Astrocyte (in vitro differentiated cells and primary cell): Measurements from ENCODE around the gene CMTM7. TPM values are rescaled to one million over a fixed set of nuclear protein-coding genes. Genes with fewer than 3 reads are reported as not detected.
A peak's percentile ranks its signal among the peaks of the same experiment; 100 is the strongest.

ENCODE experiments used
- DNase-seq: peaks from one replicate; pipeline ENCODE4 v3.0.0-alpha.2; 2010; ENCODE audit warnings: low read depth
- FAIRE-seq: peaks from 2 replicates; lab custom pipeline; 2011; peaks lifted over from hg19 to GRCh38; lab: Jason Lieb, UNC
- H2AFZ ChIP-seq: 2 replicates; pipeline ENCODE4 v1.6.0; 2012; ENCODE audit warnings: low read depth, low read length, inconsistent platforms
- H3K27ac ChIP-seq: 2 replicates; pipeline ENCODE4 v1.5.1; 2011; ENCODE audit warnings: low read depth, low read length, inconsistent platforms
- H3K27me3 ChIP-seq: 2 replicates; pipeline ENCODE4 v1.6.0; 2011; ENCODE audit warnings: low read length, inconsistent platforms; ENCODE audit not compliant: insufficient read depth
- H3K36me3 ChIP-seq: 2 replicates; pipeline ENCODE4 v1.5.1; 2011; ENCODE audit warnings: low read length, inconsistent platforms; ENCODE audit not compliant: insufficient read depth
- H3K4me1 ChIP-seq: 2 replicates; pipeline ENCODE4 v1.5.1; 2011; ENCODE audit warnings: low read length, inconsistent platforms; ENCODE audit not compliant: insufficient read depth
- H3K4me2 ChIP-seq: 2 replicates; pipeline ENCODE4 v1.6.0; 2012; ENCODE audit warnings: low read length, inconsistent platforms
- H3K4me3 ChIP-seq: 2 replicates; pipeline ENCODE4 v1.5.1; 2011; ENCODE audit warnings: low read depth, mild to moderate bottlenecking, low read length, inconsistent platforms; ENCODE audit not compliant: insufficient read depth
- H3K79me2 ChIP-seq: 2 replicates; pipeline ENCODE4 v1.6.0; 2012; ENCODE audit warnings: mild to moderate bottlenecking, low read length, inconsistent platforms; ENCODE audit not compliant: insufficient read depth
- H3K9ac ChIP-seq: 2 replicates; pipeline ENCODE4 v1.6.0; 2012; ENCODE audit warnings: mild to moderate bottlenecking, low read length, inconsistent platforms
- H3K9me3 ChIP-seq: 2 replicates; pipeline ENCODE4 v1.5.1; 2012; ENCODE audit warnings: low read depth, mild to moderate bottlenecking, low read length, inconsistent platforms; ENCODE audit not compliant: insufficient read depth
- H4K20me1 ChIP-seq: 2 replicates; pipeline ENCODE4 v1.6.0; 2012; ENCODE audit warnings: low read length, inconsistent platforms; ENCODE audit not compliant: insufficient read depth
- H3K27ac Mint-ChIP-seq: one replicate; pipeline ENCODE4 v1.8.0; 2021; ENCODE audit warnings: mild to moderate bottlenecking, mixed read lengths; ENCODE audit not compliant: unreplicated experiment
- H3K27me3 Mint-ChIP-seq: one replicate; pipeline ENCODE4 v1.8.0; 2021; ENCODE audit warnings: low read depth, mixed read lengths; ENCODE audit not compliant: unreplicated experiment
- H3K36me3 Mint-ChIP-seq: one replicate; pipeline ENCODE4 v1.8.0; 2021; ENCODE audit warnings: low read depth, mixed read lengths; ENCODE audit not compliant: unreplicated experiment
- H3K4me1 Mint-ChIP-seq: one replicate; pipeline ENCODE4 v1.8.0; 2021; ENCODE audit warnings: low read depth, mixed read lengths; ENCODE audit not compliant: unreplicated experiment
- H3K4me3 Mint-ChIP-seq: one replicate; pipeline ENCODE4 v1.8.0; 2021; ENCODE audit warnings: mild to moderate bottlenecking, moderate library complexity, mixed read lengths; ENCODE audit not compliant: unreplicated experiment
- H3K9me3 Mint-ChIP-seq: one replicate; pipeline ENCODE4 v1.8.0; 2021; ENCODE audit warnings: mild to moderate bottlenecking, mixed read lengths; ENCODE audit not compliant: unreplicated experiment
- EZH2 ChIP-seq: IDR thresholded peaks from 2 replicates; pipeline ENCODE4 v1.6.1; 2012; ENCODE audit warnings: mild to moderate bottlenecking, low read length, inconsistent platforms; ENCODE audit not compliant: insufficient read depth
- total RNA-seq: library from RNA; stranded (reverse); gene quantifications from 2 replicates; pipeline ENCODE4 v1.2.1, GENCODE V29; 2021
- TF ChIP-seq, protein P1 (sequence below): IDR thresholded peaks from 2 replicates; pipeline ENCODE4 v1.5.1; 2011; ENCODE audit warnings: low read depth, mild to moderate bottlenecking, inconsistent platforms, low read length, moderate library complexity; ENCODE audit not compliant: insufficient read depth

Gene CMTM7
- total RNA-seq, 1 donor from 2014 or later, result 23.9 TPM

DNA sequence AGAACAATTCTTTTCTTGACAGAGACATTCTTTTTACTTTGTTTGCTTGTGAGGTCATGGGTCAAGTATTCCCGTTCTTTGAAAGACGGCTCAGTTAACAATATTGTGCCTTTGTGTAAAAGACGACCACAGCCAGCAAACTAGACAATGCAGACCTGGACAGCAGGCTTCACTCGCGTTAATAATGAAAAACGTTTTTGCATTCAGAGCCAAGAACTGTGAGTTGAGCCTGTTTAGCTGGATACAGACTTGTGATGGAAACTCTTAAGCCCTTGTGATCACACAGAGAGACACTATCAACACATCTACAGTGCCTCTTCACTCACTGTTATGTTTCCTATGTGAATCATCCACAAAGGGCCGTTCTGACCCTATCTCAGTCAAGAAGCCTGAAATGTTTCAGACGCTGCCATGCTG lies 37.3 kb upstream of the CMTM7 start:
- Mint-ChIP-seq H3K4me3 (no peak overlapping the region), H3K9me3 (no peaks in the 10 kb centered on the region), H3K4me1 (peaks cover 7% of the 10 kb centered on the region), H3K27me3 (no peaks in the 10 kb centered on the region), H3K36me3 (no peaks in the 10 kb centered on the region), H3K27ac (no peak overlapping the region)
- Histone ChIP-seq H3K79me2 (no peaks in the 10 kb centered on the region), H4K20me1 (no peaks in the 10 kb centered on the region), H3K27ac (no peak overlapping the region), H3K4me1 (no peaks in the 10 kb centered on the region), H3K4me3 (no peak overlapping the region), H3K4me2 (no peak overlapping the region), H3K27me3 (no peaks in the 10 kb centered on the region), H2AFZ (no peak overlapping the region), H3K9ac (no peak overlapping the region), H3K9me3 (no peaks in the 10 kb centered on the region), H3K36me3 (no peaks in the 10 kb centered on the region)
- DNase-seq, result peak; percentile 36
- no peak for FAIRE-seq
- TF ChIP-seq EZH2, result no peak

DNA sequence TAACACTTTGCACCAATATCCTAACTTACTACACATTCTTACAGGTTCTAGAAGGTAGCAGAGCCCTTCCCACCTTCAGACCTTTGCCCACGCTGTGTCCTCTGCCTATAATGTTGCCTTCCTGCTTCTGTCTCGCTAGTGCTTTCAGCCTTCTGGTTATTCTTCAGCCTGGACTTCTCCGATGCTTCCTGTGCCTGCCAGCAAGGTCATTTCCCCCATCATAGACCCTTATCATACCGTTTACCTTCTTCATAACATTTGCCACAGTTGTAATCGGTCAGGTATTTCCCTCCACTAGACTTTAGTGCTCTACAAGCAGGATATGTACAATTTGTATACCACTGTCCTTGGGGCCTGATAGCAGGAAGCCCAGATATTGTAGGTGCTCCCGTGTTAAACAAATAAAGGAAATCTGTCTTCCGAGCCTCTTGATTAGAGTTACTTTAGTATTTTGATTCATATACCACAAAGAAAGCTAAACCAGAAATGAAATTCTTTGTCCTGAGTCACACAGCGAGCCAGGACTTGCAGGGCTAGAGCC lies 35.8 kb upstream of the CMTM7 start:
- no peaks in the 10 kb centered on the region for H3K27me3 Mint-ChIP-seq
- H3K4me3 ChIP-seq, result no peak overlapping the region
- TF ChIP-seq EZH2, result no peak
- TF ChIP-seq, protein P1, sequence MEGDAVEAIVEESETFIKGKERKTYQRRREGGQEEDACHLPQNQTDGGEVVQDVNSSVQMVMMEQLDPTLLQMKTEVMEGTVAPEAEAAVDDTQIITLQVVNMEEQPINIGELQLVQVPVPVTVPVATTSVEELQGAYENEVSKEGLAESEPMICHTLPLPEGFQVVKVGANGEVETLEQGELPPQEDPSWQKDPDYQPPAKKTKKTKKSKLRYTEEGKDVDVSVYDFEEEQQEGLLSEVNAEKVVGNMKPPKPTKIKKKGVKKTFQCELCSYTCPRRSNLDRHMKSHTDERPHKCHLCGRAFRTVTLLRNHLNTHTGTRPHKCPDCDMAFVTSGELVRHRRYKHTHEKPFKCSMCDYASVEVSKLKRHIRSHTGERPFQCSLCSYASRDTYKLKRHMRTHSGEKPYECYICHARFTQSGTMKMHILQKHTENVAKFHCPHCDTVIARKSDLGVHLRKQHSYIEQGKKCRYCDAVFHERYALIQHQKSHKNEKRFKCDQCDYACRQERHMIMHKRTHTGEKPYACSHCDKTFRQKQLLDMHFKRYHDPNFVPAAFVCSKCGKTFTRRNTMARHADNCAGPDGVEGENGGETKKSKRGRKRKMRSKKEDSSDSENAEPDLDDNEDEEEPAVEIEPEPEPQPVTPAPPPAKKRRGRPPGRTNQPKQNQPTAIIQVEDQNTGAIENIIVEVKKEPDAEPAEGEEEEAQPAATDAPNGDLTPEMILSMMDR, result no peak
- H3K4me1 Mint-ChIP-seq, result peaks cover 7% of the 10 kb centered on the region
- DNase-seq (no peak), FAIRE-seq (no peak)
- H3K4me3 Mint-ChIP-seq, result no peak overlapping the region
- H3K9me3 Mint-ChIP-seq, result no peaks in the 10 kb centered on the region
- no peaks in the 10 kb centered on the region for H3K4me1 ChIP-seq
- no peaks in the 10 kb centered on the region for H3K9me3 ChIP-seq
- H4K20me1 ChIP-seq, result no peaks in the 10 kb centered on the region
- H3K9ac ChIP-seq, result no peak overlapping the region
- no peaks in the 10 kb centered on the region for H3K79me2 ChIP-seq
- H2AFZ ChIP-seq, result no peak overlapping the region
- H3K27ac Mint-ChIP-seq, result no peak overlapping the region
- no peaks in the 10 kb centered on the region for H3K27me3 ChIP-seq
- H3K4me2 ChIP-seq, result no peak overlapping the region
- H3K36me3 ChIP-seq, result no peaks in the 10 kb centered on the region
- no peak overlapping the region for H3K27ac ChIP-seq
- no peaks in the 10 kb centered on the region for H3K36me3 Mint-ChIP-seq

DNA sequence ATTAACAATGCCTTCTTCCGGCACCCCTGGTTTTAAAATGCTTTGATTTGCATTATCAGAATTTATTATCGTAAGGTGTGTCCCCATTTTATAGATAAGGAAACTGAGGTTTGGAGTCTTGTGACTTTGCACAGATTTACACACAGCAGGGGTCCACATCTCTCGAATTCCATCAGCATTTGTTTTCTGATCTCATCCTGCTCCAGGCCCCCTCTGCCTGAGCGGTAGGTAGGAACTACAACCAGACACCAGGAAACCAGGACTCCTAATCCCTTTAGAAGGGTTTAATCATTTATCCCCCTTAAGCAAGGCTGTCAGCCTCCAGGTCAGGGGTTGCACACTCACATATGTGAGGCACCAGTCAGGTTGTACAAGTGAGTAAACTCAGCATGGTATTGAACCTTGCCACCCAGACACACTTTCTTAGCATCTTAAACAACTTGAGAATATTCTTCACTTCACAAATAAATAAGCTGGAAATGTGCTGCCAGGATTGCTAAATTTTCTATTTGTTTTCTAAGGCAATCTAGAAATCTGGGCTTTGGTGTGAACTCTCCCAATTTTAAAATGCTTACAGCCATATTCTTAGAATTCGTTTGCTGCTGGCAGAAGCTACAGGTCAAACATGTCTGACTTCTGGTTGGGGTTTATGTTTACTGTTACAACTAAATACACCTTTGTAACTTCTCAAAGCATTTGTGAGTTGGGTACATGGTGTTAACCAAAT lies 31.7 kb upstream of the CMTM7 start:
- Mint-ChIP-seq H3K27me3 (peaks cover 5% of the 10 kb centered on the region), H3K36me3 (no peaks in the 10 kb centered on the region), H3K9me3 (no peaks in the 10 kb centered on the region), H3K4me3 (no peak overlapping the region), H3K27ac (no peak overlapping the region), H3K4me1 (no peaks in the 10 kb centered on the region)
- no peaks in the 10 kb centered on the region for H3K9me3 ChIP-seq
- H3K27me3 ChIP-seq, result no peaks in the 10 kb centered on the region
- no peak for DNase-seq
- no peak for FAIRE-seq
- H3K4me2 ChIP-seq, result no peak overlapping the region
- TF ChIP-seq EZH2, result no peak
- TF ChIP-seq, protein P1, result no peak
- no peak overlapping the region for H2AFZ ChIP-seq
- H3K4me1 ChIP-seq, result no peaks in the 10 kb centered on the region
- H3K36me3 ChIP-seq, result no peaks in the 10 kb centered on the region
- H4K20me1 ChIP-seq, result no peaks in the 10 kb centered on the region
- H3K79me2 ChIP-seq, result no peaks in the 10 kb centered on the region
- H3K9ac ChIP-seq, result no peak overlapping the region
- H3K27ac ChIP-seq, result no peak overlapping the region
- no peak overlapping the region for H3K4me3 ChIP-seq
